G401 (cell line): ENCODE measurements around the gene HIPK3. TPM values are rescaled to one million over a fixed set of nuclear protein-coding genes. Genes with fewer than 3 reads are reported as not detected.
"Not testable (repeated sequence)": the region's sequence is repeated elsewhere in the genome, so short reads cannot be mapped to it uniquely, and the experiment has no call there.

Source experiments
- DNase-seq: peaks from one replicate; pipeline ENCODE4 v3.0.0-alpha.2; 2015; ENCODE audit warnings: low spot score
- in situ Hi-C: cut with HindIII; loops from 2 replicates; pipeline ENCODE4 v1.10.0; 2016; ENCODE audit warnings: low sequenced_read_pairs, mixed read lengths
- total RNA-seq: library from RNA; depleted of rRNA; stranded (reverse); fragments of >200 nt; shearing (Covaris generic); gene quantifications from 2 replicates; pipeline ENCODE4 v1.2.3, GENCODE V29; 2014

The HIPK3 gene
- total RNA-seq, 1 experiment from 2014 or later = 36.4 TPM

GRCh38 chr11:33329705-33330329 lies 72.6 kb downstream of the HIPK3 start:
- in situ Hi-C loops = no loop called here
- DNase-seq = peak; percentile 62

- DNase-seq = no peak
- in situ Hi-C loops = no loop called here
These were observed 76.6 kb downstream of the HIPK3 start for GRCh38 chr11:33333816-33334215.

GRCh38 chr11:33334627-33335026 lies 77.4 kb downstream of the HIPK3 start:
- no peak for DNase-seq
- in situ Hi-C loops = no loop called here

- DNase-seq = no peak
- in situ Hi-C loops = no loop called here
These were observed 82.1 kb downstream of the HIPK3 start for GRCh38 chr11:33339247-33339646.

- DNase-seq = no peak
- in situ Hi-C loops = no loop called here
These were observed 87.4 kb downstream of the HIPK3 start for GRCh38 chr11:33344611-33345010.

GRCh38 chr11:33347490-33348125 lies 90.4 kb downstream of the HIPK3 start:
- no peak for DNase-seq
- in situ Hi-C loops = no loop called here

- in situ Hi-C loops = no loop called here
- DNase-seq = no peak
These were observed 93.1 kb downstream of the HIPK3 start for GRCh38 chr11:33350287-33350686.

GRCh38 chr11:33358150-33358831 lies 101.1 kb downstream of the HIPK3 start:
- in situ Hi-C loops = no loop called here
- DNase-seq = no peak

- in situ Hi-C loops = no loop called here
- no peak for DNase-seq
These were observed 103.5 kb downstream of the HIPK3 start for GRCh38 chr11:33360642-33361041.

GRCh38 chr11:33362051-33362910 lies 105.1 kb downstream of the HIPK3 start:
- in situ Hi-C loops = no loop called here
- DNase-seq = peak; percentile 64

GRCh38 chr11:33366918-33367317 lies 109.7 kb downstream of the HIPK3 start:
- DNase-seq = no peak
- in situ Hi-C loops = no loop called here

GRCh38 chr11:33368475-33368874 lies 111.3 kb downstream of the HIPK3 start:
- in situ Hi-C loops = not testable (repeated sequence)

GRCh38 chr11:33368931-33369330 lies 111.8 kb downstream of the HIPK3 start:
- in situ Hi-C loops = no loop called here
- DNase-seq = no peak

More at GRCh38 chr11:33368475-33368874, 111.3 kb downstream of the HIPK3 start:
- not testable (repeated sequence) for DNase-seq

- no peak for DNase-seq
- in situ Hi-C loops = no loop called here
These were observed 116.5 kb downstream of the HIPK3 start for GRCh38 chr11:33373636-33374035.

- in situ Hi-C loops = no loop called here
- DNase-seq = no peak
These were observed 118.1 kb downstream of the HIPK3 start for GRCh38 chr11:33375236-33375635.

GRCh38 chr11:33375688-33376311 lies 118.6 kb downstream of the HIPK3 start, which contains the start of gene KIAA1549L:
KIAA1549L (plus strand) TSS chr11:33376108.
- peak; percentile 46 for DNase-seq
- in situ Hi-C loops = no loop called here

GRCh38 chr11:33376331-33377310 lies 119.4 kb downstream of the HIPK3 start:
- DNase-seq = peak; percentile 66
- in situ Hi-C loops = no loop called here
